HEK293 (cell line): ENCODE results near the gene IL17RC.

Experiments
- CTCF ChIP-seq: fragments of 450-650 bp; formaldehyde crosslinking; IDR thresholded peaks from 2 replicates; pipeline ENCODE4 v1.5.1; 2016; ENCODE audit warnings: missing biosample characterization, missing genetic modification characterization
- KLF1 ChIP-seq: fragments of 450-650 bp; formaldehyde crosslinking; IDR thresholded peaks from 2 replicates; pipeline ENCODE4 v1.5.1; 2016; ENCODE audit warnings: missing biosample characterization, missing genetic modification characterization
- PBX3 ChIP-seq: sonication (generic); formaldehyde crosslinking; IDR thresholded peaks from 2 replicates; pipeline ENCODE4 v1.8.1; 2022; ENCODE audit warnings: mild to moderate bottlenecking, moderate library complexity, missing genetic modification reagents
- REST ChIP-seq: fragments of 450-650 bp; formaldehyde crosslinking; IDR thresholded peaks from 2 replicates; pipeline ENCODE4 v1.5.1; 2016; ENCODE audit warnings: missing biosample characterization, missing genetic modification characterization
- TRIM28 ChIP-seq: IDR thresholded peaks from 2 replicates; pipeline ENCODE4 v1.6.1; 2011; ENCODE audit warnings: low read length, control low read depth, borderline replicate concordance
- ZNF426 ChIP-seq: fragments of 450-650 bp; formaldehyde crosslinking; IDR thresholded peaks from 2 replicates; pipeline ENCODE4 v1.5.1; 2017; ENCODE audit warnings: missing biosample characterization, missing genetic modification characterization, mild to moderate bottlenecking, inconsistent platforms, moderate library complexity
- ZNF513 ChIP-seq: fragments of 450-650 bp; IDR thresholded peaks from 2 replicates; pipeline ENCODE4 v1.5.1; 2018; ENCODE audit warnings: missing biosample characterization, missing genetic modification characterization
- ZNF626 ChIP-seq: fragments of 450-650 bp; sonication (Bioruptor Pico); formaldehyde crosslinking; IDR thresholded peaks from 2 replicates; pipeline ENCODE4 v1.5.1; 2018; ENCODE audit warnings: missing biosample characterization, missing genetic modification characterization, inconsistent platforms

GRCh38 chr3:9934235-9934621 lies 17.3 kb downstream of the IL17RC start:
- no peak for TF ChIP-seq REST (tag by site-specific recombination)
- no peak for TF ChIP-seq ZNF626
- 0 out of 2 replicates have a peak, but pooled peaks have one; percentile 45 for TF ChIP-seq CTCF (tag by site-specific recombination)
- no peak for TF ChIP-seq TRIM28
- TF ChIP-seq PBX3 (CRISPR knock-in tag): no peak
- TF ChIP-seq ZNF513 (tag by site-specific recombination): no peak
- TF ChIP-seq KLF1: no peak
- TF ChIP-seq ZNF426: no peak
